DND-41 (cell line): ENCODE measurements around the gene NRXN3.

ENCODE experiments used
- EZH2 ChIP-seq: IDR thresholded peaks from 3 replicates; pipeline ENCODE4 v1.6.1; 2012; ENCODE audit warnings: borderline replicate concordance, low read depth, mild to moderate bottlenecking, moderate library complexity, low read length, inconsistent platforms; ENCODE audit not compliant: severe bottlenecking
- TF ChIP-seq, protein P1 (sequence below): IDR thresholded peaks from 2 replicates; pipeline ENCODE4 v1.5.1; 2012; ENCODE audit warnings: borderline replicate concordance, low read length, moderate library complexity, mild to moderate bottlenecking; ENCODE audit not compliant: poor library complexity, severe bottlenecking; ENCODE audit errors: extremely low read depth

DNA sequence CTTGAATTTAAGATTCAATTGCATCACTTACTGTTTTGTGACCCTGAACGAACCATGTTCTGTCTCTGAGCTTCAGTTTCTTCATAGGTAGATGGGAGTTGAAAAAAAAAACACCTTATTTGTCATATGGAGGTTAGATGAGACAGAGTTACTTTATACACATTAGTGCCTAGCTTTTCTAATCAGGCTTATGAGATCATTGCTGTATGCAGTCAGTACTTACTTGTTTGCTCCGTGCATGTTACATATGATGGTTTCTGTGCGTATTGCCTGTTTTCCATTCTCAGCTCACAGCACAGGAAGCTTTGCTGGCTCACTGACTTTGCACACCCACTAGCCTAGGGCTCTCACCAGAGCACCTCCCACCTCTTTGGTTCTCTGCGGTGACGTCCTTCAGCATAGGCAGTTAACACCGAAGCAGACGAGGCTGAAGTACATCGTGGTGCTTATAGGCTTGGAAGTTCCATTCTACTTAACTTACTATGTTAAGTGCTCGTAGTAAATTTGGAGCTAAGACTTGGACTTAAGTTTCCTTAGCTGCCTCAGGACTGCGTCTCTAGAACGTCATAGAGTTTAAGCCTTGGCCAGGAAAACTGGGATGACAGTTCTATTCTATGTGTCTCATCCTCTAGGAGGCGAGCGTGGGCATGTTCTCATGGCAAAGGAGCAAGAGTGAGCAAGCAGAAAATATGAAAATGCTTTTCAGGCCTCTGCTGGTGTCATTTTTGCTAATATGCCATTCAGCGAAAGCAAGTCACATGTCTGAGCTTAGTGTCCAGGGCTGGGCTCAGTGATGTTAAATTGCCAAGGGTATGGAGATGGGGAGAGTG, 57.3 kb downstream of the NRXN3 start:
- TF ChIP-seq, protein P1, sequence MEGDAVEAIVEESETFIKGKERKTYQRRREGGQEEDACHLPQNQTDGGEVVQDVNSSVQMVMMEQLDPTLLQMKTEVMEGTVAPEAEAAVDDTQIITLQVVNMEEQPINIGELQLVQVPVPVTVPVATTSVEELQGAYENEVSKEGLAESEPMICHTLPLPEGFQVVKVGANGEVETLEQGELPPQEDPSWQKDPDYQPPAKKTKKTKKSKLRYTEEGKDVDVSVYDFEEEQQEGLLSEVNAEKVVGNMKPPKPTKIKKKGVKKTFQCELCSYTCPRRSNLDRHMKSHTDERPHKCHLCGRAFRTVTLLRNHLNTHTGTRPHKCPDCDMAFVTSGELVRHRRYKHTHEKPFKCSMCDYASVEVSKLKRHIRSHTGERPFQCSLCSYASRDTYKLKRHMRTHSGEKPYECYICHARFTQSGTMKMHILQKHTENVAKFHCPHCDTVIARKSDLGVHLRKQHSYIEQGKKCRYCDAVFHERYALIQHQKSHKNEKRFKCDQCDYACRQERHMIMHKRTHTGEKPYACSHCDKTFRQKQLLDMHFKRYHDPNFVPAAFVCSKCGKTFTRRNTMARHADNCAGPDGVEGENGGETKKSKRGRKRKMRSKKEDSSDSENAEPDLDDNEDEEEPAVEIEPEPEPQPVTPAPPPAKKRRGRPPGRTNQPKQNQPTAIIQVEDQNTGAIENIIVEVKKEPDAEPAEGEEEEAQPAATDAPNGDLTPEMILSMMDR = no peak
- TF ChIP-seq EZH2 = no peak
